ENCODE measurements around the gene RBM44.
A peak's percentile ranks its signal among the peaks of the same experiment; 100 is the strongest.
"Not testable (repeated sequence)": the region's sequence is repeated elsewhere in the genome, so short reads cannot be mapped to it uniquely, and the experiment has no call there.

RBM44 gene

GRCh38 chr2:237798236-237799059 lies at the start of gene RBM44:
TSS of gene RBM44 (plus strand) at chr2:237798779. CDS start at chr2:237813610, 14,831 bp downstream.
- DNase-seq: no peak

DNA sequence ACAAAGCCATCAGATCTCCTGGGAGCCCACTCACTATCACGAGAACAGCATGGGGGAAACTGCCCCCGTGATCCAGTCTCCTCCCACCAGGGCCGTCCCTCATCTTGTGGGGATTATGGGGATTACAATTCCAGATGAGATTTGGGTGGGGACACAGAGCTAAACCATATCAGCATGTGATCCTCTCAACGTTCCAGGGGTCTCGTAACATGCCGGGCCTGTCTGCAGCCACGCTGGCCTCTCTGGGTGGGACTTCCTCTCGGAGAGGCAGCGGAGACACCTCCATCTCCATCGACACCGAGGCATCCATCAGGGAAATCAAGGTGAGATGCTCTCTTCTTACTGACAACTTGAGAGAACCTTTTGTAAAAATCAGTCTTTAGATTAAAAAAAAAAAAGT lies 49.6 kb upstream of the RBM44 start:
- no peak for DNase-seq

- no peak for DNase-seq
Measured at GRCh38 chr2:237749961-237750360, 48.6 kb upstream of the RBM44 start.

DNA sequence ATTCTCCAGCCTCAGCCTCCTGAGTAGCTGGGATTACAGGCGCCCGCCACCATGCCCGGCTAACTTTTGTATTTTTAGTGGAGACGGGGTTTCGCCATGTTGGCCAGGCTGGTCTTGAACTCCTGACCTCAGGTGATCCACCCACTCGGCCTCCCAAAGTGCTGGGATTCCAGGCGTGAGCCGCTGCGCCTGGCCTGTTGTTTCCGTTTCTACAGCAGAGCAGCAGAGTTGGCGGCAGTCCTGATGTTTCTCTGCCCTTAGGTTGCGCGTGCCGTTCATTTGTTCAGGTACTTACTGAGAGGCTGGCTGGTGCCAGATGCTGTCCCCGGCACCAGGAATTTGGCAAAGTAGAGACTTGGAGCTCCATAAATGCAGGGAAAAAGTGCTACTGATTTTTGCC lies 48.1 kb upstream of the RBM44 start:
- DNase-seq: not testable (repeated sequence)

DNA sequence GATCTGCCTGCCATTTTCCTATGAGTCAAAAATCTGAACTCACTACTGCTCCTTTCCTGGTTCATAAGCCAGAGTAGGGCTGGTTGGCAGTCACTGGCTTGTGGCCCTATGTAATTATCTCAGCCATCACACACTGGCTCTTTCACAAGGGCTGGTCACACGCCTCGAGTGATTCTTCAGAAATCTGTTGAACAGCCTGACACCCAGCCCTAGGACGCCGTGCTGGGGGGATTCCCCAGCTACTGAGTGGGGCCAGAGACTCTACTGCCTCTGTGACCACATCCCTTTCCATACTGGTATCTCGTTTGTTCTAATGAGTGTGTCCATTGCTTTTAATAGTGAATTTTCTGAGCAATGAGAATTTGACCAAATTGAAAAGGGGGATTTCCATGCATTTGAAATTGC lies 45.8 kb upstream of the RBM44 start:
- peak; percentile 36 for DNase-seq

DNA sequence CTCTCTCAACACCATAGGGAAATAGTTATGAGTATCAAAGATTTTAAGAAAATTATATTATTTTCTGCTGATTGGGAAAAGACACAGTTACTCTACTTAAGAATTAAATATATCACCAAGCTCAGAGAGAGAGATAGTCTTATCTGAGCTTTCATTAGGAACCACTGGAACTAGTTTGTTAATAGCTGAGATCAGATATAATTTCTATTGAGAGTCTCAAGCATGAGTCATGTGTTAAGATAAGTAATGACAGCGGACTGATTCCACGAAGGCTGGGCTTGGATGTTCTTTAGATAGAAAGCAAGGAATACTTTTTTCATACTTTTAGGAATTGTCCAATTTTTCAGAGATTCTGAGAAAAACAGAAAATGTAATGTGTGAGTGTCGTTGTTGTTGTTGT lies 44.4 kb upstream of the RBM44 start:
- no peak for DNase-seq

- no peak for DNase-seq
Measured at GRCh38 chr2:237754626-237755248, 43.8 kb upstream of the RBM44 start.

- DNase-seq: no peak
Measured at GRCh38 chr2:237757616-237758015, 41.0 kb upstream of the RBM44 start.

- no peak for DNase-seq
Measured at GRCh38 chr2:237758185-237758584, 40.4 kb upstream of the RBM44 start.

GRCh38 chr2:237759176-237759575 lies 39.4 kb upstream of the RBM44 start:
- no peak for DNase-seq

GRCh38 chr2:237760506-237761502 lies 37.8 kb upstream of the RBM44 start:
- no peak for DNase-seq

DNA sequence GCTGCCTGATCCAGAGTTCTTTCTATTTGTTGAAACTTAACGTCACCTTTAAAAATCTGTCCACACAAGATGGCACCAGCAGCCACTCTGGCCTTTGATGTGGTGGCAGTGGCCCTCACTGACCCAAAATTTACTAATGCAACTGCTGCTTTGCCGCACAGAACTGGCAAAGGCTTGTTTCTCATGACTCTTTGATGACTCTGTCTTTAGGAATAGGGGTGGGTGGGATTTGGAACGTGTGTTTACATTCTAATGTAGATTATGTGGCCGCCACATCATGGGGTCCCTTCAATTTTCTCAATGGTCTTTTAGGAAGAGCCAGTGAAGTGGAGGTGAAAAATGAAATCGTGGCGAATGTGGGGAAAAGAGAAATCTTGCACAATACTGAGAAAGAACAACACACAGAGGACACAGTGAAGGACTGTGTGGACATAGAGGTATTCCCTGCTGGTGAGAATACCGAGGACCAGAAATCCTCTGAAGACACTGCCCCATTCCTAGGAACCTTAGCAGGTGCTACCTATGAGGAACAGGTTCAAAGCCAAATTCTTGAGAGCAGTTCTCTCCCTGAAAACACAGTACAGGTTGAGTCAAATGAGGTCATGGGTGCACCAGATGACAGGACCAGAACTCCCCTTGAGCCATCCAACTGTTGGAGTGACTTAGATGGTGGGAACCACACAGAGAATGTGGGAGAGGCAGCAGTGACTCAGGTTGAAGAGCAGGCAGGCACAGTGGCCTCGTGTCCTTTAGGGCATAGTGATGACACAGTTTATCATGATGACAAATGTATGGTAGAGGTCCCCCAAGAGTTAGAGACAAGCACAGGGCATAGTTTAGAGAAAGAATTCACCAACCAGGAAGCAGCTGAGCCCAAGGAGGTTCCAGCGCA lies 36.0 kb upstream of the RBM44 start:
- not testable (repeated sequence) for DNase-seq

DNA sequence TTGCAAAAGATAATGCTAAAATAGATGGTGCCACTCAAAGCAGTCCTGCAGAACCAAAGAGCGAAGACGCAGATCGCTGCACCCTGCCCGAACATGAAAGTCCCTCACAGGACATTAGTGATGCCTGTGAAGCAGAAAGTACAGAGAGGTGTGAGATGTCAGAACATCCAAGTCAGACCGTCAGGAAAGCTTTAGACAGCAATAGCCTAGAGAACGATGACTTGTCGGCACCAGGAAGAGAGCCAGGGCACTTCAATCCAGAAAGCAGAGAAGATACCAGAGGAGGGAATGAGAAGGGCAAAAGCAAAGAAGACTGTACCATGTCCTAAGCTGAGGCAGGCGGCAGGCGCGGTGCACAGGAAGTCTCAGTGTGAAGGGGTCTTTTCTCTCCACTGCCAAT lies 34.8 kb upstream of the RBM44 start:
- no peak for DNase-seq

DNA sequence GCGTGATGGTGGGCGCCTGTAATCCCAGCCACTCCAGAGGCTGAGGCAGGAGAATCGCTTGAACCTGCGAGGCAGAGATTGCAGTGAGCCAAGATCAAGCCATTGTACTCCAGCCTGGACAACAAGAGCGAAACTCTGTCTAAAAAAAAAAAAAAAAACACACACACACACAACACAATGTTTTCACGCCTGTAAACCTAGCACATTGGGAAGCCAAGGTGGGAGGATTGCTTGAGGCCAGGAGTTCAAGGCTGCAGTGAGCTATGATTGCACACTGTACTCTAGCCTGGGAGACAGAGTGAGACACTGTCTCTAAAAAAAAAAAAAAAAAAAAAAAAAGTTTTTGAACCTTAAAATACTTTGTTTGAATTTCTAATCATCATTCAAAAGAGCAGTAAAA lies 33.5 kb upstream of the RBM44 start:
- DNase-seq: not testable (repeated sequence)

DNA sequence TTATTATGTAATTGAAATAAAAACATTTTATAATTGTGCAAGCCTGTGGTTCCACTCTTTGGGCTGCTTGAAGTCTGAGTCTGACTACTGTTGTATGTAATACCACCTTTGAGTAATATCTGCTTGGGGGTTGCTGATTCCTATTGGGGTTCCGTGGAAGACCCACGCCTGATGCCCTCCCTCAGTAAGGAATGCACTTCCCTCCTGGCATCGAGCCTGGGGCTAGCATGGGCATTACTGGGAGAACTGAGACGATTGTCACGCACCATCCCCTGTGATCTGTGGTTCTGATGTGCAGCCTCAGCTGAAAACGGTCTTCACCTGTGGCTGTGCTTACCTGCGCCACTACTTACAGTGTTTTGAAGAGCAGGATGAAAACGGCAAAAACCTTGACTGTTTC lies 32.7 kb upstream of the RBM44 start:
- DNase-seq: no peak

GRCh38 chr2:237766340-237766739 lies 32.2 kb upstream of the RBM44 start:
- DNase-seq: no peak

- DNase-seq: no peak
Measured at GRCh38 chr2:237772513-237772912, 26.1 kb upstream of the RBM44 start.

DNA sequence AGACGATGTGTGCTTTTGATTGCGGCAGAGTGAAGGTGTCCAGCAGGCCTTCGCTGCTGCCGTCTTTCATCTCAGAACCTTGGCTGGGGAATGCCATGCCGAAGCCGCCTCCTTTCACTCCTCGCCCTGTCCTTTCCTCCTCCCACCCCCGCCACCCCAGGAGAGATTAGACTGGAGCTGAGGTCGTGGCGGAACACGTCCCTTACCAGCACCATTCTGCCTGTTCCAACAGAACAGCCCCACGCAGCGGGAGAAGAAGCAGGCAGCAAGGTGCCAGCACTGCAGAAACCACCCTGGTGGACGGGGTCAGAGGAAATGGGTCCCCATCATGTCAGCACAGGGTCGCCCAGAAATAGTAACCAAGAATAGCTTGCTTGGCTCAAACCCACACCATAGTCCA lies 24.8 kb upstream of the RBM44 start:
- no peak for DNase-seq

- peak; percentile 42 for DNase-seq
Measured at GRCh38 chr2:237774811-237775553, 23.6 kb upstream of the RBM44 start.

GRCh38 chr2:237779521-237779920 lies 19.1 kb upstream of the RBM44 start:
- no peak for DNase-seq

DNA sequence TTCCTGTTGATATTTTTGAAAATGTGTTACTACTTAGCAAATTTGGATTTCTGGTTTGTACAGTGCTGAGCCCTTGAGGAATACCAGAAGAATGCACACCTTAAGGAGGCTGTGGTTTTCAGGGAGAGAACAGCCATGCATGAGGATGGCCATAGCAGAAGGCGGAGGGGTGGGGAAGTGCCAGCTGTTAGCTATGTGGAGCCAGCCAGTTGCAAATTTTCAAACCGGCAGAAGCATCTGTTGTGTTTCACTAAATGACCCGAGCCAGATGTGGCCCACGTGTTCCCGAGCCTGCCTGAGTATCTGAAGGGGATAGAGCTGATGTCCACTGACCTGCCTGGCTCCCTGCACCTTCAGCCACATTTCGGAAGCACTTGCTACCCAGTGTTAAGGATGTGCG lies 16.4 kb upstream of the RBM44 start:
- no peak for DNase-seq

All from activated naive CD4-positive, alpha-beta T cell treated with Interleukin-2 at 50 U/mL for 16 hours (primary cell).